SW 1271 (cell line): ENCODE data around the gene DGCR6L.
"Not testable (repeated sequence)": the region's sequence is repeated elsewhere in the genome, so short reads cannot be mapped to it uniquely, and the experiment has no call there.

Experiments used
- DNase-seq, 2 experiments: peaks; one replicate each; lab custom pipeline; 2025; lab: John Stamatoyannopoulos, UW

The DGCR6L gene

GRCh38 chr22:20308806-20309650 is 10.8 kb downstream of the DGCR6L start:
- DNase-seq, result not testable (repeated sequence)

GRCh38 chr22:20307448-20308447 is 12.1 kb downstream of the DGCR6L start:
- not testable (repeated sequence) for DNase-seq

- not testable (repeated sequence) for DNase-seq
These were observed 13.0 kb downstream of the DGCR6L start for GRCh38 chr22:20306646-20307447.

GRCh38 chr22:20305894-20306645 is 13.8 kb downstream of the DGCR6L start:
- DNase-seq, result no peak

GRCh38 chr22:20305230-20305893 is 14.5 kb downstream of the DGCR6L start:
- not testable (repeated sequence) for DNase-seq

- no peak for DNase-seq
These were observed 15.2 kb downstream of the DGCR6L start for GRCh38 chr22:20304646-20305045.

- not testable (repeated sequence) for DNase-seq
These were observed 16.7 kb downstream of the DGCR6L start for GRCh38 chr22:20303229-20303534.

- DNase-seq, result no peak
These were observed 17.2 kb downstream of the DGCR6L start for GRCh38 chr22:20302438-20303228.

GRCh38 chr22:20299746-20300136 is 20.1 kb downstream of the DGCR6L start:
- no peak for DNase-seq

- DNase-seq, result peak in 1 of 2 experiments; percentile 82
These were observed 20.8 kb downstream of the DGCR6L start for GRCh38 chr22:20298803-20299745.

GRCh38 chr22:20298110-20298802 is 21.6 kb downstream of the DGCR6L start:
- DNase-seq, result no peak

GRCh38 chr22:20297414-20298109 is 22.3 kb downstream of the DGCR6L start:
- no peak for DNase-seq

- no peak for DNase-seq
These were observed 23.3 kb downstream of the DGCR6L start for GRCh38 chr22:20296598-20296997.

GRCh38 chr22:20295262-20296064 is 24.4 kb downstream of the DGCR6L start:
- no peak for DNase-seq

GRCh38 chr22:20292673-20293232 is 27.1 kb downstream of the DGCR6L start:
- DNase-seq, result no peak

- no peak for DNase-seq
These were observed 27.8 kb downstream of the DGCR6L start for GRCh38 chr22:20292108-20292507.
